PC-9 (cell line): ENCODE measurements around the gene FAM117B. TPM values are rescaled to one million over a fixed set of nuclear protein-coding genes. Genes with fewer than 3 reads are reported as not detected.

Experiments
- BruUV-seq: library from RNA; stranded (reverse); fragments of 400-500 nt; replicated peaks from 2 replicates; lab custom pipeline; 2021; lab: Mats Ljungman, UMichigan
- CTCF ChIA-PET: fragments of 300-600 bp; sonication (Branson Sonifier 250); formaldehyde crosslinking; loops from one replicate; lab custom pipeline; 2022; ENCODE audit warnings: antibody characterized with exemption; lab: Charles Lee
- POLR2A ChIA-PET: fragments of 300-600 bp; sonication (Branson Sonifier 250); formaldehyde crosslinking; loops from one replicate; lab custom pipeline; 2022; ENCODE audit warnings: antibody characterized with exemption; ENCODE audit not compliant: unreplicated experiment; lab: Charles Lee
- DNase-seq, 2 experiments: peaks; one replicate each; pipeline versions ENCODE4 v3.0.0 to v3.0.0-alpha.2; 2015 to 2022; ENCODE audit warnings: mixed read lengths in 1 of 2
- H2AFZ ChIP-seq: fragments of 200-600 bp; sonication (generic); 2 replicates; pipeline ENCODE4 v1.8.1; 2017; ENCODE audit warnings: antibody characterized with exemption
- H3F3A ChIP-seq: fragments of 200-600 bp; sonication (generic); 2 replicates; pipeline ENCODE4 v1.8.1; 2017; ENCODE audit warnings: antibody characterized with exemption, mild to moderate bottlenecking, low read depth; ENCODE audit not compliant: insufficient read depth
- H3K27ac ChIP-seq: fragments of 200-600 bp; sonication (generic); 2 replicates; pipeline ENCODE4 v1.6.1; 2016; ENCODE audit warnings: mixed run types
- H3K27me3 ChIP-seq: fragments of 200-600 bp; sonication (generic); 2 replicates; pipeline ENCODE4 v1.6.1; 2016; ENCODE audit warnings: low read depth, mixed run types; ENCODE audit not compliant: insufficient read depth
- H3K36me3 ChIP-seq: fragments of 200-600 bp; sonication (generic); 2 replicates; pipeline ENCODE4 v1.6.1; 2016; ENCODE audit warnings: low read depth, mixed run types
- H3K4me1 ChIP-seq: fragments of 200-600 bp; sonication (generic); replicated peaks from 2 replicates; pipeline ENCODE4 v1.6.1; 2016; ENCODE audit warnings: mixed run types; ENCODE audit not compliant: insufficient read depth
- H3K4me2 ChIP-seq: fragments of 200-600 bp; sonication (generic); 2 replicates; pipeline ENCODE4 v1.6.1; 2017; ENCODE audit warnings: mixed run types
- H3K4me3 ChIP-seq: fragments of 200-600 bp; sonication (generic); 2 replicates; pipeline ENCODE4 v1.6.1; 2016; ENCODE audit warnings: mixed run types
- H3K79me2 ChIP-seq: fragments of 200-600 bp; sonication (generic); 2 replicates; pipeline ENCODE4 v1.6.1; 2017; ENCODE audit warnings: low read depth, mixed run types
- H3K9me2 ChIP-seq: fragments of 200-600 bp; sonication (generic); 2 replicates; pipeline ENCODE4 v1.8.1; 2017; ENCODE audit warnings: mild to moderate bottlenecking; ENCODE audit not compliant: insufficient read depth
- H3K9me3 ChIP-seq: fragments of 200-600 bp; sonication (generic); 2 replicates; pipeline ENCODE4 v1.8.1; 2016; ENCODE audit warnings: low read depth; ENCODE audit not compliant: insufficient read depth
- H4K20me1 ChIP-seq: fragments of 200-600 bp; sonication (generic); 2 replicates; pipeline ENCODE4 v1.8.1; 2017; ENCODE audit not compliant: insufficient read depth
- EZH2 ChIP-seq: fragments of 200-600 bp; sonication (generic); IDR thresholded peaks from 2 replicates; pipeline ENCODE4 v1.8.0; 2017; ENCODE audit warnings: antibody characterized with exemption, low read depth
- intact Hi-C: fragments of 100-400 bp; cut with micrococcal nuclease; formaldehyde crosslinking; loops from one replicate; pipeline ENCODE4 v1.10.0; 2022; ENCODE audit not compliant: unreplicated experiment
- total RNA-seq: library from RNA; stranded (reverse); gene quantifications from 2 replicates; pipeline ENCODE4 v1.2.3, GENCODE V29; 2021
- TF ChIP-seq, protein P1 (sequence below): fragments of 200-600 bp; sonication (generic); conservative IDR thresholded peaks from 2 replicates; pipeline ENCODE4 v1.6.1; 2017; ENCODE audit warnings: mixed run types, antibody characterized with exemption, mild to moderate bottlenecking, moderate library complexity

Gene FAM117B
- total RNA-seq, 1 experiment from 2014 or later = 8.2 TPM

DNA sequence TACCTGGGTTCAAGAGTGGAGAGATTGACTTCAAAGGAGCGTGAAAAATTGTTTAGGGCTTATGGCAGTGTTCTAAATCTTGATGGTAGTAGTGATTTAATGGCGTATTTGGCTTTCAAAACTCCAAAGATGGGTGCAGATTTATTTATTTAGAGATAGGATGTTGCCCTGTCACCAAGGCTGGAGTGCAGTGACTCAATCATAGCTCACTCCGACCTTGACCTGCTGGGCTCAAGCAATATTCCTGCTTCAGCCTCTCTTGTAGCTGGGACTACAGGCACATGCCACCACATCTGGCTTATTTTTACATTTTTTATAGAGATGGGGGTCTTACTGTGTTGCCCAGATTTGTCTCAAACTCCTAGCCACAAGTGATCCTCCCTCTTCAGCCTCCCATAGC lies 52.5 kb downstream of the FAM117B start:
- Histone ChIP-seq H3K27me3 (no peaks in the 10 kb centered on the region), H3K4me1 (no peaks in the 10 kb centered on the region), H3K9me2 (no peaks in the 10 kb centered on the region), H3K4me2 (no peak overlapping the region), H4K20me1 (no peaks in the 10 kb centered on the region), H3K27ac (no peak overlapping the region), H3K4me3 (no peak overlapping the region), H3K36me3 (no peaks in the 10 kb centered on the region), H2AFZ (no peak overlapping the region), H3F3A (no peaks in the 10 kb centered on the region), H3K79me2 (no peaks in the 10 kb centered on the region), H3K9me3 (no peaks in the 10 kb centered on the region)
- ChIA-PET POLR2A (no interaction called here), CTCF (no interaction called here)
- DNase-seq = no peak
- no TSS peak for BruUV-seq
- no peak for TF ChIP-seq EZH2
- TF ChIP-seq, protein P1, sequence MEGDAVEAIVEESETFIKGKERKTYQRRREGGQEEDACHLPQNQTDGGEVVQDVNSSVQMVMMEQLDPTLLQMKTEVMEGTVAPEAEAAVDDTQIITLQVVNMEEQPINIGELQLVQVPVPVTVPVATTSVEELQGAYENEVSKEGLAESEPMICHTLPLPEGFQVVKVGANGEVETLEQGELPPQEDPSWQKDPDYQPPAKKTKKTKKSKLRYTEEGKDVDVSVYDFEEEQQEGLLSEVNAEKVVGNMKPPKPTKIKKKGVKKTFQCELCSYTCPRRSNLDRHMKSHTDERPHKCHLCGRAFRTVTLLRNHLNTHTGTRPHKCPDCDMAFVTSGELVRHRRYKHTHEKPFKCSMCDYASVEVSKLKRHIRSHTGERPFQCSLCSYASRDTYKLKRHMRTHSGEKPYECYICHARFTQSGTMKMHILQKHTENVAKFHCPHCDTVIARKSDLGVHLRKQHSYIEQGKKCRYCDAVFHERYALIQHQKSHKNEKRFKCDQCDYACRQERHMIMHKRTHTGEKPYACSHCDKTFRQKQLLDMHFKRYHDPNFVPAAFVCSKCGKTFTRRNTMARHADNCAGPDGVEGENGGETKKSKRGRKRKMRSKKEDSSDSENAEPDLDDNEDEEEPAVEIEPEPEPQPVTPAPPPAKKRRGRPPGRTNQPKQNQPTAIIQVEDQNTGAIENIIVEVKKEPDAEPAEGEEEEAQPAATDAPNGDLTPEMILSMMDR = no peak
- intact Hi-C loops = no loop called here

DNA sequence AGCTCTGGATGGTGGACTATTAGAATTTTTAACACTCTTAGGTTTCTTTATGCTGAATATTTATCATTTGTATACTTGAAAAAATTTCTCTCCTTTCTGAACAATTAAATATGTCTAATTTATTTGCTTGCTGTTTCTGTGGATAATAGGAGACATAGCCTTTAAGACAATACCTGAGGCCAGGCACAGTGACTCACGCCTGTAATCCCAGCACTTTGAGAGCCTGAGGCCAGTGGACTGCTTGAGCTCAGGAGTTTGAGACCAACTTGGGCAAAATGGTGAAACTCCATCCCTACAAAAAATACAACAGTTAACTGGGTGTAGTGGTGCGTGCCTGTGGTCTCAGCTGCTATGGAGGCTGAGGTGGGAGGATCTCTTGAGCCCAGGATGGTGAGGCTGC lies 54.7 kb downstream of the FAM117B start:
- H3K27me3 ChIP-seq = no peaks in the 10 kb centered on the region
- no peak overlapping the region for H3K4me3 ChIP-seq
- no peaks in the 10 kb centered on the region for H3F3A ChIP-seq
- POLR2A ChIA-PET = no interaction called here
- no peaks in the 10 kb centered on the region for H3K4me1 ChIP-seq
- H3K9me2 ChIP-seq = no peaks in the 10 kb centered on the region
- BruUV-seq = no TSS peak
- no peaks in the 10 kb centered on the region for H3K36me3 ChIP-seq
- no peak overlapping the region for H3K4me2 ChIP-seq
- CTCF ChIA-PET = no interaction called here
- no peak for TF ChIP-seq EZH2
- TF ChIP-seq, protein P1 = no peak
- H2AFZ ChIP-seq = no peak overlapping the region
- no peaks in the 10 kb centered on the region for H3K9me3 ChIP-seq
- intact Hi-C loops = no loop called here
- no peaks in the 10 kb centered on the region for H4K20me1 ChIP-seq
- DNase-seq = no peak
- no peaks in the 10 kb centered on the region for H3K79me2 ChIP-seq
- H3K27ac ChIP-seq = no peak overlapping the region

DNA sequence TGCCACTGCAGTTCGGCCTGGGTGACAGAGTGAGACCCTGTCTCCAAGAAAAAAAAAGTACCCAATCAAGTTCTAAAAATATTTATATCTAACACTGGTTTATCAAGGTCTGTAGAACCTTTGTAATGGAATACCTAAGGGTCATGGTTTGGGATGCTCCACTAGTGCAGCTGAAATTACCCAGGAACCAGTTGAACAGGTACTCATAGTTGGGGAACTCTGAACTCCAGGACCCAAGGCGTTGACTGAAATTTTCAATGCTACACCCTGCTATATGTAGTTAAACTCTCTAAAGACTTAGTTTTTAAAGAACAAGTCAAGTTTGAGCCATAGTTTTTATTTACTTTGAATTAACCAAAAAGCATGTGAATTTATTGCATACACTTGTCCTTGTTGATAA lies 55.1 kb downstream of the FAM117B start:
- Histone ChIP-seq H3K4me3 (no peak overlapping the region), H3K36me3 (no peaks in the 10 kb centered on the region), H3K27ac (no peak overlapping the region), H3K27me3 (no peaks in the 10 kb centered on the region), H3K9me3 (no peaks in the 10 kb centered on the region), H3K79me2 (no peaks in the 10 kb centered on the region), H3K4me1 (no peaks in the 10 kb centered on the region), H3K4me2 (no peak overlapping the region), H4K20me1 (no peaks in the 10 kb centered on the region), H2AFZ (no peak overlapping the region), H3K9me2 (no peaks in the 10 kb centered on the region), H3F3A (no peaks in the 10 kb centered on the region)
- ChIA-PET CTCF (no interaction called here), POLR2A (no interaction called here)
- intact Hi-C loops = no loop called here
- no peak for TF ChIP-seq EZH2
- TF ChIP-seq, protein P1 = no peak
- no peak for DNase-seq
- BruUV-seq = no TSS peak
